BE2C (cell line): ENCODE data around the gene MAPK9.

Experiments
- DNase-seq: peaks from one replicate; pipeline ENCODE4 v3.0.0-alpha.2; 2020
- H3K27me3 ChIP-seq: fragments of 250-450 bp; sonication (Bioruptor Pico); 2 replicates; pipeline ENCODE4 v1.5.1; 2020; ENCODE audit warnings: mild to moderate bottlenecking
- H3K36me3 ChIP-seq: fragments of 250-450 bp; sonication (Bioruptor Pico); 2 replicates; pipeline ENCODE4 v1.5.1; 2020; ENCODE audit warnings: mild to moderate bottlenecking
- H3K4me1 ChIP-seq: fragments of 250-450 bp; sonication (Bioruptor Pico); 2 replicates; pipeline ENCODE4 v1.5.1; 2020
- H3K4me3 ChIP-seq: 2 replicates; pipeline ENCODE4 v1.5.1; 2011; ENCODE audit warnings: low read depth, low read length
- H3K9me3 ChIP-seq: fragments of 250-450 bp; sonication (Bioruptor Pico); 2 replicates; pipeline ENCODE4 v1.5.1; 2020
- TF ChIP-seq, protein P1 (sequence below): IDR thresholded peaks from 2 replicates; pipeline ENCODE4 v1.5.1; 2012; ENCODE audit warnings: mild to moderate bottlenecking, low read depth, low read length

Gene MAPK9

DNA sequence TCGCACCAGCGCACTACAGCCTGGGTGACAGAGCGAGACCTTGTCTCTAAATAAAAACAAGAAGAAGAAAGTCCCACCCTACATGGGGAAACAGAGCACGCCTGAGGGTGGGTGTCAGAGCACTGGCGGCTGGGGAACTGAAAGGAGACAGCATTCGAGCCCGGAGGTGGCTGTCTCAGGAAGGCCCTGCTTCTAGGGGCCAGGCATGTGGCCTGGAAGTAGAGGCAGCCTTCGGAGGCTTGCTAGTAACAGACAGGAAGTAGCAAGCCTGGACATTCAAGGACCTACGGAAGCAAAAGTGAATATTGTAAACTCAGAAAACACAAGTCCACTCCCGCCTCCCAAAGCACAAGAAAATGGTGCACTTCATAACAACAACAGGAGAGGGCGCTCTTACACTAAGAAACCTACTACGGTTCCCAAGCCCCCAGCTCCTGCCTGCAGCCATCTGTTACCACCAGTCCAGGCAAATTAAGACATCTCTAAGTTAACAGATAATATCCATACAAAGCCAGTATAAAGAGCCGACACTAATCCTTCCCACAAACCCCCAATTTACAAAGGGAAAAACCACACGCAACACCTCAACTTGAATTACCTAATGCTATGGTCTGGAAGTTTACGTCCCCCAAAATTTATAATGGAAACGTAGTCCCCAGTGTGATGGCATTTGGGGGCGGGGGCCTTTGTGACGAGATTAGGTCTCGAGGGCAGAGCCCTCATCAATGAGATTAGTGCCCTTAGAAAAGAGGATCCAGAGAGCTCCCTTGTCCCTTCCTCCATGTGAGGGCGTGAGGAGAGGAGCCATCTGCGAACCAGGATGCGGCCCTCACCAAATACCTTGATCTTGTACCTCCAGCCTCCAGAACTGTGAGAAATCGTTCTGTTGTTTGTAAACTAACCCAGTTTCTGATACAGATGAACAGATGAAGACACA is 90.6 kb downstream of the MAPK9 start:
- Histone ChIP-seq H3K27me3 (no peaks in the 10 kb centered on the region), H3K9me3 (no peaks in the 10 kb centered on the region), H3K4me3 (no peak overlapping the region), H3K4me1 (no peaks in the 10 kb centered on the region), H3K36me3 (no peaks in the 10 kb centered on the region)
- DNase-seq: peak; percentile 55
- TF ChIP-seq, protein P1, sequence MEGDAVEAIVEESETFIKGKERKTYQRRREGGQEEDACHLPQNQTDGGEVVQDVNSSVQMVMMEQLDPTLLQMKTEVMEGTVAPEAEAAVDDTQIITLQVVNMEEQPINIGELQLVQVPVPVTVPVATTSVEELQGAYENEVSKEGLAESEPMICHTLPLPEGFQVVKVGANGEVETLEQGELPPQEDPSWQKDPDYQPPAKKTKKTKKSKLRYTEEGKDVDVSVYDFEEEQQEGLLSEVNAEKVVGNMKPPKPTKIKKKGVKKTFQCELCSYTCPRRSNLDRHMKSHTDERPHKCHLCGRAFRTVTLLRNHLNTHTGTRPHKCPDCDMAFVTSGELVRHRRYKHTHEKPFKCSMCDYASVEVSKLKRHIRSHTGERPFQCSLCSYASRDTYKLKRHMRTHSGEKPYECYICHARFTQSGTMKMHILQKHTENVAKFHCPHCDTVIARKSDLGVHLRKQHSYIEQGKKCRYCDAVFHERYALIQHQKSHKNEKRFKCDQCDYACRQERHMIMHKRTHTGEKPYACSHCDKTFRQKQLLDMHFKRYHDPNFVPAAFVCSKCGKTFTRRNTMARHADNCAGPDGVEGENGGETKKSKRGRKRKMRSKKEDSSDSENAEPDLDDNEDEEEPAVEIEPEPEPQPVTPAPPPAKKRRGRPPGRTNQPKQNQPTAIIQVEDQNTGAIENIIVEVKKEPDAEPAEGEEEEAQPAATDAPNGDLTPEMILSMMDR: peak; percentile 67

DNA sequence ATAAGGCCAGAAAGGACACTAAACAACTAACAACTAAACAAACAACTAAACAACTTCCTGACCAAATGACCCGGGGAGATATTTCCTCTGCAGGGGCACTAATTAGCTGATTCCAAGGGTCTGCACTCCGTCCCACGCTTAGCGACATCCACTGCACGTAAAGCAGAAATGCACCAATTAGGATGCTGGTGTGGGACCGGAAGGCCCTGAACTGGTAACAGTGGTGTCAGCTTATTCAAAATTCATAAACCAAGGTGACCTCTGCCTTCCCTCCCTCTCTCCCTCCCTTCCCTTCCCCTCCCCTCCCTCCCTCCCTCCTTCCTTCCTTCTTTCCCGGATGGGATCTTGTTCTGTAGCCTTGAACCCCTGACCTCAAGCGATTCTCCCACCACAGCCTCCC is 92.5 kb downstream of the MAPK9 start:
- Histone ChIP-seq H3K4me1 (no peaks in the 10 kb centered on the region), H3K27me3 (no peaks in the 10 kb centered on the region), H3K36me3 (no peaks in the 10 kb centered on the region), H3K9me3 (no peaks in the 10 kb centered on the region), H3K4me3 (no peak overlapping the region)
- TF ChIP-seq, protein P1: no peak
- DNase-seq: no peak

DNA sequence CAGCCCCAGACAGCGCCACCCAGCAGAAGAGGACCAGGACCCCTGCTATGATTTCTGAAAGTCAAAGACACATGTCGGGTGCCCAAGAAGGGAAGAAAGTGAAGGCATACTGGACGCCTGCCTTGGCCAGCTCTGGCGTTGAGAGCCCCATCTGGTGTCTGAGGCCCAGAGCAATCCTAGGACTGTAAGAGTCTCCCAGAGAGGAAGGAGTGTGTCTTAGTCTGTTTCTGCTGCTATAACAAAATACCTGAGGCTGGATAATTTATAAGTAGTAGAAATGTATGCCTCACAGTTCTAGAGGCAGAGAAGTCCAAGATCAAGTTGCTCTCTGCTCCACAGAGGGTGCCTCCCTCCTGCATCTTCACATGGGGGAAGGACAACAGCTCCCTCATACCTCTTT is 93.7 kb downstream of the MAPK9 start:
- Histone ChIP-seq H3K4me1 (no peaks in the 10 kb centered on the region), H3K9me3 (no peaks in the 10 kb centered on the region), H3K27me3 (no peaks in the 10 kb centered on the region), H3K36me3 (no peaks in the 10 kb centered on the region), H3K4me3 (no peak overlapping the region)
- TF ChIP-seq, protein P1: no peak
- no peak for DNase-seq

DNA sequence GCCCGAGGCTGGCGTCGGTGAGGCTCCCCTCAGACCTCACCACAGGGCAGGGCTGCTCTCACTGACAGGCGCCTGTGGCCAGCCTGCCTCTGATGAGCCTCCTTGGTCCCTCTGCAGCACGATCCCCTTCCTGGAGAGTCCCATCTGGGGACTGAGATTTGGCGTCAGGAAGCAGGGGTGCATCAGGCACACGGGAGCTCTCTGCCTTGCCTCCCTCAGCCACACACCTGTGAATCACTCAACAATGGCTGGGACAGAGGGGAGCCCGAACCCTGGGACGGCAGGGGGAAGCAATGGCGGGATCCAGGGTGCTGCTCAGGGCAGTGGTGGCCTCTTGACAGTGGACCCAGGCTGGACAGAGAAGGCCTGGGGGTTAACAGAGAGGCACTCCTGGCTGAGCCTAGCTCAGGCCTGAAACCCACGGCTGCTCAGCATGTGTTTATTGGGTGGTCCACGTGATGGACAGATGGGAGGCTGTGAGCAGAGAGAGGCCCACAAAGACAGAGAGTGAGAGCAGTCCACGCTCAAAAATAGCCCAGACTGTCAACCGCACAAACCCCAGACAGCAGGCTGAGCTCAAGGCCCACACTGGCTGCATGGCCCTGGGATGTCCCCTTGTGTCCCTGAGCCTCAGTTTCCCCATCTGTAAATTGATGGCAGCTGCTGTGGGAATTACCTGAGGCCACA is 94.7 kb downstream of the MAPK9 start:
- no peak for DNase-seq
- Histone ChIP-seq H3K27me3 (no peaks in the 10 kb centered on the region), H3K9me3 (no peaks in the 10 kb centered on the region), H3K4me1 (no peaks in the 10 kb centered on the region), H3K36me3 (no peaks in the 10 kb centered on the region), H3K4me3 (no peak overlapping the region)
- TF ChIP-seq, protein P1: no peak

- Histone ChIP-seq H3K27me3 (no peaks in the 10 kb centered on the region), H3K4me3 (no peak overlapping the region), H3K4me1 (no peaks in the 10 kb centered on the region), H3K9me3 (no peaks in the 10 kb centered on the region), H3K36me3 (no peaks in the 10 kb centered on the region)
- DNase-seq: no peak
- TF ChIP-seq, protein P1: no peak
Measured at GRCh38 chr5:180194410-180195345, 97.2 kb downstream of the MAPK9 start.
